Lower leg skin (tissue), 4 donors: ENCODE results near the gene TTC16. TPM values are rescaled to one million over a fixed set of nuclear protein-coding genes. Genes with fewer than 3 reads are reported as not detected.

Source experiments
- DNase-seq, 2 donors: peaks; one replicate each; pipeline ENCODE4 v3.0.0-alpha.2; 2019; ENCODE audit warnings: low spot score in 2 of 2
- H3K4me3 ChIP-seq: fragments of 200-600 bp; sonication (generic); 2 replicates; pipeline ENCODE4 v1.5.1; 2017; ENCODE audit warnings: mild to moderate bottlenecking, low read depth; ENCODE audit not compliant: poor library complexity, severe bottlenecking
- CTCF ChIP-seq, 3 donors: fragments of 450-650 bp; IDR thresholded peaks; one replicate each; pipeline ENCODE4 v1.5.1; 2016; ENCODE audit warnings: antibody characterized with exemption in 3 of 3, mild to moderate bottlenecking in 3 of 3, moderate library complexity in 2 of 3
- POLR2A ChIP-seq, 2 donors: fragments of 450-650 bp; IDR thresholded peaks; one replicate each; pipeline ENCODE4 v1.6.1; 2016 to 2017; ENCODE audit warnings: antibody characterized with exemption in 2 of 2, mild to moderate bottlenecking in 1 of 2, moderate library complexity in 1 of 2
- WGBS, 2 donors: methylation state at CpG; one replicate each; pipeline ENCODE4 v1.1.5; 2018; 5-methylcytosine and 5-hydroxymethylcytosine counted together
- intact Hi-C: fragments of 100-400 bp; cut with DNase I; formaldehyde crosslinking; loops from one replicate; pipeline ENCODE4 v1.15.0; 2023; ENCODE audit warnings: low total_unique reads
- total RNA-seq, 4 donors: library from RNA; depleted of rRNA; stranded (reverse); fragments of >200 nt; gene quantifications; one replicate each; pipeline ENCODE4 v1.1.0, GENCODE V29; 2016

The TTC16 gene
- total RNA-seq, 4 donors from 2014 or later: 0.25 TPM; not detected in 3

GRCh38 chr9:127698985-127699670 is 16.8 kb upstream of the TTC16 start:
- no peak for TF ChIP-seq POLR2A (IDR thresholded peaks at IDR 0.05)
- TF ChIP-seq CTCF (IDR thresholded peaks at IDR 0.05): no peak
- H3K4me3 ChIP-seq: no peak overlapping the region
- DNase-seq: peak; percentile 98 to 99
- 8 to 17% methylated on average over 32 to 41 of the region's 41 CpGs for WGBS, 2 donors
- intact Hi-C loops: no loop called here

- intact Hi-C loops: no loop called here
- WGBS, 2 donors: 94% methylated on average over 2 of the region's 2 CpGs
- H3K4me3 ChIP-seq: no peak overlapping the region
- no peak for TF ChIP-seq POLR2A (IDR thresholded peaks at IDR 0.05)
- TF ChIP-seq CTCF (IDR thresholded peaks at IDR 0.05): no peak
- no peak for DNase-seq
These were observed 15.7 kb upstream of the TTC16 start for GRCh38 chr9:127700140-127700539.

GRCh38 chr9:127700594-127701255 is 15.2 kb upstream of the TTC16 start:
- WGBS, 2 donors: 77 to 82% methylated on average over 5 of the region's 5 CpGs
- intact Hi-C loops: no loop called here
- TF ChIP-seq CTCF (IDR thresholded peaks at IDR 0.05) (no peak), POLR2A (IDR thresholded peaks at IDR 0.05) (no peak)
- no peak for DNase-seq
- H3K4me3 ChIP-seq: no peak overlapping the region

GRCh38 chr9:127703289-127703946 is 12.5 kb upstream of the TTC16 start:
- TF ChIP-seq POLR2A (IDR thresholded peaks at IDR 0.05) (no peak), CTCF (IDR thresholded peaks at IDR 0.05) (no peak)
- WGBS, 2 donors: 77 to 78% methylated on average over 9 of the region's 9 CpGs
- H3K4me3 ChIP-seq: no peak overlapping the region
- DNase-seq: no peak
- intact Hi-C loops: no loop called here

GRCh38 chr9:127705577-127706379 is 10.1 kb upstream of the TTC16 start:
- DNase-seq: no peak
- WGBS, 2 donors: 83 to 90% methylated on average over 11 to 12 of the region's 12 CpGs
- no peak overlapping the region for H3K4me3 ChIP-seq
- TF ChIP-seq CTCF (IDR thresholded peaks at IDR 0.05): no peak
- TF ChIP-seq POLR2A (IDR thresholded peaks at IDR 0.05): no peak
- intact Hi-C loops: no loop called here
